GM19372 (cell line): ENCODE data around the gene RBM33.
A peak's percentile ranks its signal among the peaks of the same experiment; 100 is the strongest.
"Not testable (repeated sequence)": the region's sequence is repeated elsewhere in the genome, so short reads cannot be mapped to it uniquely, and the experiment has no call there.

Source experiments
- ATAC-seq: cut with Tn5 transposase; IDR thresholded peaks from one replicate; pipeline ENCODE4 v1.9.1; 2021; ENCODE audit warnings: mild to moderate bottlenecking, low read depth, moderate library complexity; ENCODE audit not compliant: unreplicated experiment

Gene RBM33

GRCh38 chr7:155814316-155815276 is 170.1 kb downstream of the RBM33 start:
- ATAC-seq = no peak

GRCh38 chr7:155815332-155816191 is 171.1 kb downstream of the RBM33 start:
- ATAC-seq = peak; percentile 87

- ATAC-seq = no peak
These were observed 171.7 kb downstream of the RBM33 start for GRCh38 chr7:155816192-155816508.

GRCh38 chr7:155816996-155817395 is 172.5 kb downstream of the RBM33 start:
- ATAC-seq = no peak

- not testable (repeated sequence) for ATAC-seq
These were observed 173.1 kb downstream of the RBM33 start for GRCh38 chr7:155817515-155817914.

GRCh38 chr7:155818154-155818819 is 173.8 kb downstream of the RBM33 start:
- no peak for ATAC-seq

- ATAC-seq = no peak
These were observed 174.3 kb downstream of the RBM33 start for GRCh38 chr7:155818820-155819168.

GRCh38 chr7:155819186-155819585 is 174.7 kb downstream of the RBM33 start:
- no peak for ATAC-seq

GRCh38 chr7:155820246-155820645 is 175.8 kb downstream of the RBM33 start:
- ATAC-seq = no peak

- ATAC-seq = no peak
These were observed 176.3 kb downstream of the RBM33 start for GRCh38 chr7:155820788-155821187.

- ATAC-seq = no peak
These were observed 177.4 kb downstream of the RBM33 start for GRCh38 chr7:155821851-155822250.

GRCh38 chr7:155824227-155824886 is 179.9 kb downstream of the RBM33 start:
- ATAC-seq = no peak

GRCh38 chr7:155825336-155825735 is 180.9 kb downstream of the RBM33 start:
- ATAC-seq = no peak

- no peak for ATAC-seq
These were observed 185.5 kb downstream of the RBM33 start for GRCh38 chr7:155829796-155830470.
